ENCODE results near the gene C9orf72.

DNA sequence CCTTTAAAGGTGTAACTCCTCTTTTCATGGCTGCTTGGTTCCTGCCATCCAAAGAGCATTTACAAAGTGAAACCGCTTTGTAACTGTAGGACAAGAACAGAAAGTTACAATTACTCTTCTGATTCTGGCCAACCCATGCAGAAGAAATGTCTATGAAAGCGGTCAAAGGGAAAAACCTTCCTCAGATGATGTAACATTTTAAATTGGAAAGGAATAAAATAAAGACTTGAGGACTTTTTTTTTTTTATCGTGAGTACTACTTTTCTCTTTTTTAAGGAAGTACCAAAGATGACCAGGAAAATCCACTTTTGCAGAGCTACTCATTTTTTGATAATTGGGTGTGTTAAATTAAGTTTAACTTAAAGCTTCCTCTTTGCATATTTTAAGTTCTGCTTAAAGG, 13.0 kb upstream of the C9orf72 start:
- TF ChIP-seq CTCF (IDR thresholded peaks at IDR 0.05) (no peak), POLR2A (IDR thresholded peaks at IDR 0.05) (no peak)
